OCI-LY1 (cell line): Measurements from ENCODE around the gene NPEPPS.

Source experiments
- H2AFZ ChIP-seq: fragments of 200-600 bp; sonication (generic), shearing (Covaris generic); 2 replicates; pipeline ENCODE4 v1.6.0; 2014; ENCODE audit warnings: antibody characterized with exemption, mild to moderate bottlenecking, low read length
- H3F3A ChIP-seq: fragments of 200-600 bp; sonication (generic), shearing (Covaris generic); 2 replicates; pipeline ENCODE4 v1.6.0; 2014; ENCODE audit warnings: mild to moderate bottlenecking, antibody characterized with exemption, low read length, moderate library complexity; ENCODE audit not compliant: insufficient read depth
- H3K27ac ChIP-seq: fragments of 200-600 bp; sonication (generic); 2 replicates; pipeline ENCODE4 v1.5.1; 2014; ENCODE audit warnings: low read length, mixed run types, mild to moderate bottlenecking, low read depth; ENCODE audit not compliant: poor library complexity, severe bottlenecking
- H3K27me3 ChIP-seq: fragments of 200-600 bp; sonication (generic); 2 replicates; pipeline ENCODE4 v1.6.0; 2014; ENCODE audit warnings: antibody characterized with exemption, mild to moderate bottlenecking, low read length, moderate library complexity; ENCODE audit not compliant: insufficient read depth
- H3K36me3 ChIP-seq: fragments of 200-600 bp; sonication (generic); 2 replicates; pipeline ENCODE4 v1.6.1; 2014; ENCODE audit warnings: mild to moderate bottlenecking, antibody characterized with exemption, low read length, moderate library complexity, mixed read lengths; ENCODE audit not compliant: insufficient read depth
- H3K4me1 ChIP-seq: fragments of 200-600 bp; sonication (generic); 2 replicates; pipeline ENCODE4 v1.5.1; 2014; ENCODE audit warnings: mild to moderate bottlenecking, low read length, moderate library complexity; ENCODE audit not compliant: insufficient read depth, severe bottlenecking
- H3K4me2 ChIP-seq: fragments of 200-600 bp; sonication (generic), shearing (Covaris generic); 2 replicates; pipeline ENCODE4 v1.6.1; 2014; ENCODE audit warnings: low read length
- H3K4me3 ChIP-seq: fragments of 200-600 bp; sonication (generic); 2 replicates; pipeline ENCODE4 v1.5.1; 2014; ENCODE audit warnings: low read length, low read depth, mild to moderate bottlenecking, mixed read lengths; ENCODE audit not compliant: poor library complexity, severe bottlenecking
- H3K79me2 ChIP-seq: fragments of 200-600 bp; shearing (Covaris generic); 2 replicates; pipeline ENCODE4 v1.6.1; 2016; ENCODE audit warnings: mixed run types, low read length, mixed read lengths; ENCODE audit not compliant: insufficient read depth
- H3K9ac ChIP-seq: fragments of 200-600 bp; sonication (generic), shearing (Covaris generic); 2 replicates; pipeline ENCODE4 v1.6.1; 2014; ENCODE audit warnings: mild to moderate bottlenecking, low read length, mixed read lengths
- H3K9me2 ChIP-seq: fragments of 200-600 bp; sonication (generic), shearing (Covaris generic); 2 replicates; pipeline ENCODE4 v1.6.1; 2014; ENCODE audit warnings: low read depth, mild to moderate bottlenecking, low read length, mixed read lengths
- H3K9me3 ChIP-seq: fragments of 200-600 bp; shearing (Covaris generic); 2 replicates; pipeline ENCODE4 v1.6.1; 2014; ENCODE audit warnings: low read length, mixed read lengths
- H4K20me1 ChIP-seq: fragments of 200-600 bp; sonication (generic), shearing (Covaris generic); 2 replicates; pipeline ENCODE4 v1.6.0; 2016; ENCODE audit warnings: mild to moderate bottlenecking, low read length; ENCODE audit not compliant: insufficient read depth
- EZH2 ChIP-seq: fragments of 200-600 bp; sonication (generic), shearing (Covaris generic); IDR thresholded peaks from 2 replicates; pipeline ENCODE4 v1.8.0; 2017; ENCODE audit warnings: borderline replicate concordance, mixed run types, mild to moderate bottlenecking, antibody characterized with exemption, low read length, moderate library complexity, mixed read lengths
- TF ChIP-seq, protein P1 (sequence below): fragments of 200-600 bp; sonication (generic), shearing (Covaris generic); IDR thresholded peaks from 2 replicates; pipeline ENCODE4 v1.5.1; 2017; ENCODE audit warnings: mild to moderate bottlenecking, antibody characterized with exemption, low read length, moderate library complexity, mixed read lengths

NPEPPS gene

GRCh38 chr17:47622180-47622549, 91.3 kb downstream of the NPEPPS start:
- H4K20me1 ChIP-seq = no peaks in the 10 kb centered on the region
- TF ChIP-seq, protein P1, sequence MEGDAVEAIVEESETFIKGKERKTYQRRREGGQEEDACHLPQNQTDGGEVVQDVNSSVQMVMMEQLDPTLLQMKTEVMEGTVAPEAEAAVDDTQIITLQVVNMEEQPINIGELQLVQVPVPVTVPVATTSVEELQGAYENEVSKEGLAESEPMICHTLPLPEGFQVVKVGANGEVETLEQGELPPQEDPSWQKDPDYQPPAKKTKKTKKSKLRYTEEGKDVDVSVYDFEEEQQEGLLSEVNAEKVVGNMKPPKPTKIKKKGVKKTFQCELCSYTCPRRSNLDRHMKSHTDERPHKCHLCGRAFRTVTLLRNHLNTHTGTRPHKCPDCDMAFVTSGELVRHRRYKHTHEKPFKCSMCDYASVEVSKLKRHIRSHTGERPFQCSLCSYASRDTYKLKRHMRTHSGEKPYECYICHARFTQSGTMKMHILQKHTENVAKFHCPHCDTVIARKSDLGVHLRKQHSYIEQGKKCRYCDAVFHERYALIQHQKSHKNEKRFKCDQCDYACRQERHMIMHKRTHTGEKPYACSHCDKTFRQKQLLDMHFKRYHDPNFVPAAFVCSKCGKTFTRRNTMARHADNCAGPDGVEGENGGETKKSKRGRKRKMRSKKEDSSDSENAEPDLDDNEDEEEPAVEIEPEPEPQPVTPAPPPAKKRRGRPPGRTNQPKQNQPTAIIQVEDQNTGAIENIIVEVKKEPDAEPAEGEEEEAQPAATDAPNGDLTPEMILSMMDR = no peak
- no peak for TF ChIP-seq EZH2
- no peak overlapping the region for H3K4me2 ChIP-seq
- H3K27ac ChIP-seq = no peak overlapping the region
- no peak overlapping the region for H2AFZ ChIP-seq
- no peaks in the 10 kb centered on the region for H3F3A ChIP-seq
- no peaks in the 10 kb centered on the region for H3K9me3 ChIP-seq
- no peak overlapping the region for H3K4me3 ChIP-seq
- H3K36me3 ChIP-seq = peaks cover 58% of the 10 kb centered on the region
- no peaks in the 10 kb centered on the region for H3K27me3 ChIP-seq
- no peaks in the 10 kb centered on the region for H3K4me1 ChIP-seq
- H3K79me2 ChIP-seq = no peaks in the 10 kb centered on the region
- no peak overlapping the region for H3K9ac ChIP-seq
- H3K9me2 ChIP-seq = no peaks in the 10 kb centered on the region

- Histone ChIP-seq H3K4me2 (no peak overlapping the region), H3K79me2 (no peaks in the 10 kb centered on the region), H3K4me3 (no peak overlapping the region), H3K9me3 (no peaks in the 10 kb centered on the region), H2AFZ (no peak overlapping the region), H3K27me3 (no peaks in the 10 kb centered on the region), H3K27ac (no peak overlapping the region), H3F3A (no peaks in the 10 kb centered on the region), H3K9ac (no peak overlapping the region), H3K4me1 (peaks cover 2% of the 10 kb centered on the region), H3K36me3 (peaks cover 35% of the 10 kb centered on the region), H4K20me1 (no peaks in the 10 kb centered on the region), H3K9me2 (no peaks in the 10 kb centered on the region)
- no peak for TF ChIP-seq EZH2
- TF ChIP-seq, protein P1 = no peak
Observed at GRCh38 chr17:47624727-47625068, 93.8 kb downstream of the NPEPPS start.

GRCh38 chr17:47628014-47628566, 97.2 kb downstream of the NPEPPS start:
- H3K4me1 ChIP-seq = peaks cover 3% of the 10 kb centered on the region
- H3K36me3 ChIP-seq = peaks cover 8% of the 10 kb centered on the region
- no peaks in the 10 kb centered on the region for H3K9me3 ChIP-seq
- H3K27ac ChIP-seq = no peak overlapping the region
- no peak overlapping the region for H3K9ac ChIP-seq
- H3F3A ChIP-seq = no peaks in the 10 kb centered on the region
- H3K27me3 ChIP-seq = no peaks in the 10 kb centered on the region
- H4K20me1 ChIP-seq = no peaks in the 10 kb centered on the region
- H3K79me2 ChIP-seq = no peaks in the 10 kb centered on the region
- H3K4me3 ChIP-seq = no peak overlapping the region
- H3K9me2 ChIP-seq = no peaks in the 10 kb centered on the region
- no peak overlapping the region for H2AFZ ChIP-seq
- H3K4me2 ChIP-seq = no peak overlapping the region
- TF ChIP-seq, protein P1 = no peak
- TF ChIP-seq EZH2 = no peak
